Esophagus muscularis mucosa (tissue), 4 donors: ENCODE measurements around the gene TM4SF1. TPM values are rescaled to one million over a fixed set of nuclear protein-coding genes. Genes with fewer than 3 reads are reported as not detected.

Experiments used
- DNase-seq: peaks from one replicate; pipeline ENCODE4 v3.0.0-alpha.2; 2017; ENCODE audit errors: extremely low spot score
- H3K27ac ChIP-seq, 4 donors: fragments of 200-600 bp; sonication (generic); replicated peaks in 1 of 4; 1 replicate in 3 of 4; 2 replicates in 1 of 4; pipeline ENCODE4 v1.5.1; 2016 to 2019; ENCODE audit warnings: mild to moderate bottlenecking in 1 of 4
- H3K27me3 ChIP-seq, 4 donors: fragments of 200-600 bp; sonication (generic); one replicate each; pipeline versions ENCODE4 v1.5.1 to v1.6.0; 2016 to 2019
- H3K36me3 ChIP-seq, 4 donors: fragments of 200-600 bp; sonication (generic); one replicate each; pipeline ENCODE4 v1.5.1; 2016 to 2019
- H3K4me1 ChIP-seq, 4 donors: fragments of 200-600 bp; sonication (generic); one replicate each; pipeline ENCODE4 v1.5.1; 2016 to 2019
- H3K4me3 ChIP-seq, 4 donors: fragments of 200-600 bp; sonication (generic); 1 replicate in 2 of 4; 2 replicates in 2 of 4; pipeline ENCODE4 v1.5.1; 2016 to 2019; ENCODE audit warnings: mild to moderate bottlenecking in 4 of 4, moderate library complexity in 1 of 4
- H3K9me3 ChIP-seq, 4 donors: fragments of 200-600 bp; sonication (generic); 1 replicate in 3 of 4; 2 replicates in 1 of 4; pipeline ENCODE4 v1.5.1; 2016 to 2019
- EP300 ChIP-seq: sonication (generic); formaldehyde crosslinking; IDR thresholded peaks from one replicate; pipeline ENCODE4 v1.6.1; 2017; ENCODE audit warnings: antibody characterized with exemption
- POLR2A ChIP-seq: fragments of 450-650 bp; IDR thresholded peaks from one replicate; pipeline ENCODE4 v1.6.1; 2017; ENCODE audit warnings: antibody characterized with exemption, moderate library complexity, mild to moderate bottlenecking, low read depth
- POLR2AphosphoS5 ChIP-seq, 2 donors: sonication (generic); formaldehyde crosslinking; IDR thresholded peaks; one replicate each; pipeline ENCODE4 v1.6.1; 2017; ENCODE audit warnings: antibody characterized with exemption in 2 of 2
- WGBS: methylation state at CpG from one replicate; pipeline ENCODE4 v1.1.5; 2018; 5-methylcytosine and 5-hydroxymethylcytosine counted together
- intact Hi-C: fragments of 100-400 bp; cut with DNase I; formaldehyde crosslinking; loops from one replicate; pipeline ENCODE4 v1.15.1; 2023
- total RNA-seq, 4 donors: library from RNA; depleted of rRNA; stranded (reverse); fragments of >200 nt; gene quantifications; one replicate each; pipeline versions ENCODE4 v1.1.0 to v1.2.1, GENCODE V29; 2016
- TF ChIP-seq, protein P1 (sequence below), 3 experiments: fragments of 200-600 bp in 2 of 3; fragments of 450-650 bp in 1 of 3; sonication (generic) in 2 of 3; IDR thresholded peaks; one replicate each; pipeline ENCODE4 v1.5.1; 2017 to 2019; ENCODE audit warnings: antibody characterized with exemption in 3 of 3, mild to moderate bottlenecking in 2 of 3, moderate library complexity in 1 of 3

Gene TM4SF1
- total RNA-seq, 4 donors from 2014 or later: 28.7 to 151 (median 77.7) TPM

DNA sequence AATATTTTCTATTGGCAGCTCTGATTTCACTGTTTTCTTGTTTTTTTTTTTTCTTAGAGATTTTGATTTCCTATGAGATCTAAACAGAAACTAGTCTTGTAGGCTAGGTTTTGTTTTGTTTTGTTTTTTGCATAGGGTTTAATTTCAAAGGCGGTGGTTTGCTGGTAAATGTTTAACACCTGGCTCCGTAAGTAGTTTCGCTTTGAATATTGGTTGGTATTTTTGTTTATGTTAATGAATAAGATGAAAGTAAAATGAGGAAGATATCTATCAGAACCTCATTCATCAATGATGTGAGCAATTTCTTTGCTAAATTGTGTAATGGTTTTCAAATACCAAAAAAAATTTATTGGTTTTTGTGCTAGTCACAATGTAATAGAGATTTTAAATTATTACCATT, 39.7 kb upstream of the TM4SF1 start:
- intact Hi-C loops: no loop called here
- Histone ChIP-seq H3K27me3 (no peaks in the 10 kb centered on the region), H3K4me1 (no peaks in the 10 kb centered on the region), H3K36me3 (no peaks in the 10 kb centered on the region), H3K4me3 (no peak overlapping the region), H3K27ac (no peak overlapping the region), H3K9me3 (no peaks in the 10 kb centered on the region)
- DNase-seq: no peak
- WGBS: 95% methylated on average over 3 of the region's 3 CpGs
- TF ChIP-seq POLR2A (no peak), EP300 (no peak), POLR2AphosphoS5 (IDR thresholded peaks at IDR 0.05) (no peak)
- TF ChIP-seq, protein P1, sequence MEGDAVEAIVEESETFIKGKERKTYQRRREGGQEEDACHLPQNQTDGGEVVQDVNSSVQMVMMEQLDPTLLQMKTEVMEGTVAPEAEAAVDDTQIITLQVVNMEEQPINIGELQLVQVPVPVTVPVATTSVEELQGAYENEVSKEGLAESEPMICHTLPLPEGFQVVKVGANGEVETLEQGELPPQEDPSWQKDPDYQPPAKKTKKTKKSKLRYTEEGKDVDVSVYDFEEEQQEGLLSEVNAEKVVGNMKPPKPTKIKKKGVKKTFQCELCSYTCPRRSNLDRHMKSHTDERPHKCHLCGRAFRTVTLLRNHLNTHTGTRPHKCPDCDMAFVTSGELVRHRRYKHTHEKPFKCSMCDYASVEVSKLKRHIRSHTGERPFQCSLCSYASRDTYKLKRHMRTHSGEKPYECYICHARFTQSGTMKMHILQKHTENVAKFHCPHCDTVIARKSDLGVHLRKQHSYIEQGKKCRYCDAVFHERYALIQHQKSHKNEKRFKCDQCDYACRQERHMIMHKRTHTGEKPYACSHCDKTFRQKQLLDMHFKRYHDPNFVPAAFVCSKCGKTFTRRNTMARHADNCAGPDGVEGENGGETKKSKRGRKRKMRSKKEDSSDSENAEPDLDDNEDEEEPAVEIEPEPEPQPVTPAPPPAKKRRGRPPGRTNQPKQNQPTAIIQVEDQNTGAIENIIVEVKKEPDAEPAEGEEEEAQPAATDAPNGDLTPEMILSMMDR (IDR thresholded peaks at IDR 0.05): no peak

- no peak overlapping the region for H3K4me3 ChIP-seq
- H3K36me3 ChIP-seq: no peaks in the 10 kb centered on the region
- TF ChIP-seq, protein P1 (IDR thresholded peaks at IDR 0.05): no peak
- no peak for TF ChIP-seq POLR2A
- no peak for TF ChIP-seq POLR2AphosphoS5 (IDR thresholded peaks at IDR 0.05)
- TF ChIP-seq EP300: no peak
- no peaks in the 10 kb centered on the region for H3K9me3 ChIP-seq
- intact Hi-C loops: no loop called here
- DNase-seq: no peak
- no peaks in the 10 kb centered on the region for H3K4me1 ChIP-seq
- no peak overlapping the region for H3K27ac ChIP-seq
- 87% methylated on average over 2 of the region's 2 CpGs for WGBS
- no peaks in the 10 kb centered on the region for H3K27me3 ChIP-seq
Observed at GRCh38 chr3:149415484-149415883, 38.0 kb upstream of the TM4SF1 start.

DNA sequence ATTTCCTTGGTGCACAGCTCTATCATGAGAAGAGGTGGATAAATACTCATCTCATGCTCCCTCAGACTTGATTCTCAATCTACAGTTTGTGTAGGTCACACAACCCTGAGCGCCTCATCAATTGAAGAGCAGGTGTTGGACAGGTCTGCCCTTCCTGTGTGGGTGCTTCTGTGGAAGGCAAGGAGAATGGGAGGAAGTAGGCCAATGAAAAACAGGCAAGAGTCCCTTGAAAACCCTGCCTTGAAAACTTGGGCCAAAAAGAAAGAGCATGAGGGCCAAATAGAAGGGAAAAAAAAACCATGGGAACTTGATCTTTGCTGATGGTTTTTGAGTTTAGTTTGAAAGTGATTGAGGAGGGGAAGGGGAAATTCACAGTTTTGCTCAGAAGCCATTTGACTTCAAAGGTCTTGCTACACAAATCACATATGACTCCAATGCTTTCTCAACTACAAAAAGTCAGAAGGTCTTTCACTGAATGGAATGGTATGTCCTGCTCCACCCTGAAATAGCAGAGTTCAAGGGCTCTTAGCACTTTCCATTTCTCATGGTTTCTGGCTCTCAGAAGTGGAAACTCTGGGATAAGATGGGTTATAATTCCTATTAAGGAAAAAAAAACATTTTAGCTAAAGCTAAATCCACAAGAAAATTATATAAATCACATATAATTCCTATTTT, 37.2 kb upstream of the TM4SF1 start:
- TF ChIP-seq POLR2A (no peak), EP300 (no peak), POLR2AphosphoS5 (IDR thresholded peaks at IDR 0.05) (no peak)
- TF ChIP-seq, protein P1 (IDR thresholded peaks at IDR 0.05): no peak

DNA sequence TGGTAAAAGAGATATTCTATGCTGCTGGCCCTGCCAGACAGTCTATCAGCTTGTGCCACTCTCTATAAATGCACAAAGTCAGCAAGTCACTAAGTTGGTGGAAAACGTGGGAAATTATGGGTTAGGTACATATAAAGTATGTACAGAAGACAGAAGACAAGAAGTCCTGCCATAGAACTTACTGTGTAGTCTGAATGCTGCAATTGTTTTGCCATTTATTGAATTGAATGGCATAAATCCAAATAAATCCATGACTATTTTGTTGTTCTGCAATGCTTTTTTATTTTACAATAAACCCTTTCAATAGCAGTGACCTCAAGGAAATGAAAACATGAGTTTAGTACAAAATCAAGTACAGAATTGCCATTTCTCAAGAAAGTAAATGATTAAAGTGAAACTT, 34.1 kb upstream of the TM4SF1 start:
- DNase-seq: no peak

More for the DNA sequence above, 37.2 kb upstream of the TM4SF1 start:
- no peak for DNase-seq
- H3K4me3 ChIP-seq: no peak overlapping the region
- H3K27ac ChIP-seq: no peak overlapping the region
- 93% methylated on average over 1 of the region's 1 CpG for WGBS
- H3K9me3 ChIP-seq: no peaks in the 10 kb centered on the region
- no peaks in the 10 kb centered on the region for H3K36me3 ChIP-seq
- H3K27me3 ChIP-seq: no peaks in the 10 kb centered on the region
- intact Hi-C loops: no loop called here
- no peaks in the 10 kb centered on the region for H3K4me1 ChIP-seq

More for the DNA sequence above, 34.1 kb upstream of the TM4SF1 start:
- H3K4me1 ChIP-seq: no peaks in the 10 kb centered on the region
- 32% methylated on average over 1 of the region's 1 CpG for WGBS
- no peaks in the 10 kb centered on the region for H3K36me3 ChIP-seq
- TF ChIP-seq POLR2A: no peak
- no peak for TF ChIP-seq EP300
- TF ChIP-seq, protein P1 (IDR thresholded peaks at IDR 0.05): no peak
- no peak for TF ChIP-seq POLR2AphosphoS5 (IDR thresholded peaks at IDR 0.05)
- no peak overlapping the region for H3K4me3 ChIP-seq
- intact Hi-C loops: no loop called here
- H3K27ac ChIP-seq: no peak overlapping the region
- no peaks in the 10 kb centered on the region for H3K27me3 ChIP-seq
- no peaks in the 10 kb centered on the region for H3K9me3 ChIP-seq
